GM23338 (cell line): ENCODE measurements around the gene KCTD15. TPM values are rescaled to one million over a fixed set of nuclear protein-coding genes. Genes with fewer than 3 reads are reported as not detected.

Experiments
- ATAC-seq: fragments of 200-7000 bp; cut with Tn5 transposase; 3 replicates; pipeline ENCODE4 v1.9.1; 2020
- DNase-seq: peaks from one replicate; pipeline ENCODE4 v3.0.0-alpha.2; 2015; ENCODE audit warnings: low spot score
- H2AFZ ChIP-seq: fragments of 200-600 bp; sonication (generic); 2 replicates; pipeline ENCODE4 v1.8.0; 2016; ENCODE audit warnings: antibody characterized with exemption, mild to moderate bottlenecking, moderate library complexity
- H3F3A ChIP-seq: fragments of 200-600 bp; sonication (generic); replicated peaks from 2 replicates; pipeline ENCODE4 v1.8.0; 2017; ENCODE audit warnings: antibody characterized with exemption, mixed run types, low read depth
- H3K27ac ChIP-seq: fragments of 200-600 bp; sonication (generic); 2 replicates; pipeline ENCODE4 v1.6.1; 2016; ENCODE audit warnings: low read depth
- H3K27me3 ChIP-seq: fragments of 200-600 bp; sonication (generic); 2 replicates; pipeline ENCODE4 v1.8.0; 2016; ENCODE audit warnings: mild to moderate bottlenecking, mixed run types, moderate library complexity; ENCODE audit not compliant: insufficient read depth
- H3K36me3 ChIP-seq: fragments of 200-600 bp; sonication (generic); 2 replicates; pipeline ENCODE4 v1.8.0; 2016; ENCODE audit warnings: mild to moderate bottlenecking; ENCODE audit not compliant: insufficient read depth
- H3K4me1 ChIP-seq: fragments of 200-600 bp; sonication (generic); 2 replicates; pipeline ENCODE4 v1.8.0; 2016; ENCODE audit warnings: mild to moderate bottlenecking, moderate library complexity; ENCODE audit not compliant: insufficient read depth
- H3K4me2 ChIP-seq: fragments of 200-600 bp; sonication (generic); 2 replicates; pipeline ENCODE4 v1.7.1; 2017; ENCODE audit warnings: mixed run types
- H3K4me3 ChIP-seq: fragments of 200-600 bp; sonication (generic); 2 replicates; pipeline ENCODE4 v1.6.1; 2016; ENCODE audit warnings: mixed run types
- H3K79me2 ChIP-seq: fragments of 200-600 bp; sonication (generic); replicated peaks from 2 replicates; pipeline ENCODE4 v1.8.0; 2017; ENCODE audit warnings: mild to moderate bottlenecking; ENCODE audit not compliant: insufficient read depth
- H3K9me2 ChIP-seq: fragments of 200-600 bp; sonication (generic); 2 replicates; pipeline ENCODE4 v1.8.0; 2017; ENCODE audit not compliant: insufficient read depth
- H4K20me1 ChIP-seq: fragments of 200-600 bp; sonication (generic); replicated peaks from 2 replicates; pipeline ENCODE4 v1.8.0; 2017; ENCODE audit warnings: mild to moderate bottlenecking; ENCODE audit not compliant: insufficient read depth
- H3K27ac Mint-ChIP-seq: 2 replicates; pipeline ENCODE4 v1.8.0; 2020; ENCODE audit warnings: inconsistent platforms, mild to moderate bottlenecking, moderate library complexity, mixed read lengths
- H3K27me3 Mint-ChIP-seq: 3 replicates; pipeline ENCODE4 v1.8.0; 2022; ENCODE audit warnings: low read depth, mild to moderate bottlenecking, moderate library complexity, mixed read lengths, inconsistent platforms; ENCODE audit not compliant: insufficient read depth, poor library complexity
- H3K36me3 Mint-ChIP-seq: 3 replicates; pipeline ENCODE4 v1.8.0; 2021; ENCODE audit warnings: low read depth, mild to moderate bottlenecking, inconsistent platforms, moderate library complexity, mixed read lengths
- H3K4me1 Mint-ChIP-seq: 3 replicates; pipeline ENCODE4 v1.8.0; 2020; ENCODE audit warnings: mild to moderate bottlenecking, inconsistent platforms, mixed read lengths
- H3K4me3 Mint-ChIP-seq: 3 replicates; pipeline ENCODE4 v1.8.0; 2021; ENCODE audit warnings: moderate library complexity, mild to moderate bottlenecking, inconsistent platforms, mixed read lengths
- H3K9me3 Mint-ChIP-seq: 3 replicates; pipeline ENCODE4 v1.8.0; 2020; ENCODE audit warnings: moderate library complexity, mild to moderate bottlenecking, inconsistent platforms, mixed read lengths
- EZH2 ChIP-seq: fragments of 200-600 bp; sonication (generic); IDR thresholded peaks from one replicate; pipeline ENCODE4 v1.8.0; 2017; ENCODE audit warnings: antibody characterized with exemption, mild to moderate bottlenecking, low read depth; ENCODE audit not compliant: unreplicated experiment
- NANOG ChIP-seq: IDR thresholded peaks from 2 replicates; pipeline ENCODE4 v1.6.1; 2016; ENCODE audit warnings: antibody characterized with exemption, borderline replicate concordance
- polyA plus RNA-seq: library from polyadenylated mRNA; unstranded; fragments of >200 nt; fragmentation: Nextera tagmentation; extraction: Ambion mirVana; gene quantifications from 2 replicates; pipeline ENCODE4 v1.2.1, GENCODE V29; 2016
- total RNA-seq: library from RNA; depleted of rRNA; stranded (reverse); fragments of >200 nt; shearing (Covaris generic); gene quantifications from 2 replicates; pipeline ENCODE4 v1.2.3, GENCODE V29; 2014
- TF ChIP-seq, protein P1 (sequence below): fragments of 250-450 bp; sonication (Bioruptor Pico); IDR thresholded peaks from 2 replicates; pipeline ENCODE4 v1.5.0; 2020; ENCODE audit warnings: mild to moderate bottlenecking, moderate library complexity
- TF ChIP-seq, protein P2 (sequence below), 2 experiments: fragments of 200-600 bp in 1 of 2; sonication (generic) in 1 of 2; conservative IDR thresholded peaks; 2 replicates each; pipeline versions ENCODE4 v1.5.1 to v1.6.1; 2016 to 2017; ENCODE audit warnings: antibody characterized with exemption in 2 of 2, low read depth in 2 of 2, mild to moderate bottlenecking in 2 of 2, moderate library complexity in 1 of 2

Gene KCTD15
- total and polyA plus RNA-seq, 2 experiments from 2014 or later, result 5.1 to 60.1 TPM

DNA sequence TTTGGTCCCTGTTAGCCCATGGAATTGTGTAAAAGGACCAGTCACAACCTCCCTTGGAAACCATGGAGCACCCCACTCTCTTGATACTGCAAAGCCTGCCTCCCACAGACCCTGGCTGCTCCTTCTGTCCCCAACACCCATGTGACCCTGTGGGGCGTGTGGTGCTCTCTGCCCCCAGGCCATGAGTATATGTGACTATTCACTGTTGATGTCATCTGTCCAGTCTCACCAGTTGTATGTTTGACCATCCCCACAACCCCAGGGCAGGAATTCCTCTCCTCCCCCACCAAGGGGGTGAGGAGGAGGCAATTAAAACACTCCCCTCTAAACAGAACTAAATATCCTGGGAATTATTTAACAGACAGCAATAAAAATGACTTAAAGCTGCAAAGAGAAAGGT is 35.2 kb downstream of the KCTD15 start (continued):
- TF ChIP-seq, protein P1, sequence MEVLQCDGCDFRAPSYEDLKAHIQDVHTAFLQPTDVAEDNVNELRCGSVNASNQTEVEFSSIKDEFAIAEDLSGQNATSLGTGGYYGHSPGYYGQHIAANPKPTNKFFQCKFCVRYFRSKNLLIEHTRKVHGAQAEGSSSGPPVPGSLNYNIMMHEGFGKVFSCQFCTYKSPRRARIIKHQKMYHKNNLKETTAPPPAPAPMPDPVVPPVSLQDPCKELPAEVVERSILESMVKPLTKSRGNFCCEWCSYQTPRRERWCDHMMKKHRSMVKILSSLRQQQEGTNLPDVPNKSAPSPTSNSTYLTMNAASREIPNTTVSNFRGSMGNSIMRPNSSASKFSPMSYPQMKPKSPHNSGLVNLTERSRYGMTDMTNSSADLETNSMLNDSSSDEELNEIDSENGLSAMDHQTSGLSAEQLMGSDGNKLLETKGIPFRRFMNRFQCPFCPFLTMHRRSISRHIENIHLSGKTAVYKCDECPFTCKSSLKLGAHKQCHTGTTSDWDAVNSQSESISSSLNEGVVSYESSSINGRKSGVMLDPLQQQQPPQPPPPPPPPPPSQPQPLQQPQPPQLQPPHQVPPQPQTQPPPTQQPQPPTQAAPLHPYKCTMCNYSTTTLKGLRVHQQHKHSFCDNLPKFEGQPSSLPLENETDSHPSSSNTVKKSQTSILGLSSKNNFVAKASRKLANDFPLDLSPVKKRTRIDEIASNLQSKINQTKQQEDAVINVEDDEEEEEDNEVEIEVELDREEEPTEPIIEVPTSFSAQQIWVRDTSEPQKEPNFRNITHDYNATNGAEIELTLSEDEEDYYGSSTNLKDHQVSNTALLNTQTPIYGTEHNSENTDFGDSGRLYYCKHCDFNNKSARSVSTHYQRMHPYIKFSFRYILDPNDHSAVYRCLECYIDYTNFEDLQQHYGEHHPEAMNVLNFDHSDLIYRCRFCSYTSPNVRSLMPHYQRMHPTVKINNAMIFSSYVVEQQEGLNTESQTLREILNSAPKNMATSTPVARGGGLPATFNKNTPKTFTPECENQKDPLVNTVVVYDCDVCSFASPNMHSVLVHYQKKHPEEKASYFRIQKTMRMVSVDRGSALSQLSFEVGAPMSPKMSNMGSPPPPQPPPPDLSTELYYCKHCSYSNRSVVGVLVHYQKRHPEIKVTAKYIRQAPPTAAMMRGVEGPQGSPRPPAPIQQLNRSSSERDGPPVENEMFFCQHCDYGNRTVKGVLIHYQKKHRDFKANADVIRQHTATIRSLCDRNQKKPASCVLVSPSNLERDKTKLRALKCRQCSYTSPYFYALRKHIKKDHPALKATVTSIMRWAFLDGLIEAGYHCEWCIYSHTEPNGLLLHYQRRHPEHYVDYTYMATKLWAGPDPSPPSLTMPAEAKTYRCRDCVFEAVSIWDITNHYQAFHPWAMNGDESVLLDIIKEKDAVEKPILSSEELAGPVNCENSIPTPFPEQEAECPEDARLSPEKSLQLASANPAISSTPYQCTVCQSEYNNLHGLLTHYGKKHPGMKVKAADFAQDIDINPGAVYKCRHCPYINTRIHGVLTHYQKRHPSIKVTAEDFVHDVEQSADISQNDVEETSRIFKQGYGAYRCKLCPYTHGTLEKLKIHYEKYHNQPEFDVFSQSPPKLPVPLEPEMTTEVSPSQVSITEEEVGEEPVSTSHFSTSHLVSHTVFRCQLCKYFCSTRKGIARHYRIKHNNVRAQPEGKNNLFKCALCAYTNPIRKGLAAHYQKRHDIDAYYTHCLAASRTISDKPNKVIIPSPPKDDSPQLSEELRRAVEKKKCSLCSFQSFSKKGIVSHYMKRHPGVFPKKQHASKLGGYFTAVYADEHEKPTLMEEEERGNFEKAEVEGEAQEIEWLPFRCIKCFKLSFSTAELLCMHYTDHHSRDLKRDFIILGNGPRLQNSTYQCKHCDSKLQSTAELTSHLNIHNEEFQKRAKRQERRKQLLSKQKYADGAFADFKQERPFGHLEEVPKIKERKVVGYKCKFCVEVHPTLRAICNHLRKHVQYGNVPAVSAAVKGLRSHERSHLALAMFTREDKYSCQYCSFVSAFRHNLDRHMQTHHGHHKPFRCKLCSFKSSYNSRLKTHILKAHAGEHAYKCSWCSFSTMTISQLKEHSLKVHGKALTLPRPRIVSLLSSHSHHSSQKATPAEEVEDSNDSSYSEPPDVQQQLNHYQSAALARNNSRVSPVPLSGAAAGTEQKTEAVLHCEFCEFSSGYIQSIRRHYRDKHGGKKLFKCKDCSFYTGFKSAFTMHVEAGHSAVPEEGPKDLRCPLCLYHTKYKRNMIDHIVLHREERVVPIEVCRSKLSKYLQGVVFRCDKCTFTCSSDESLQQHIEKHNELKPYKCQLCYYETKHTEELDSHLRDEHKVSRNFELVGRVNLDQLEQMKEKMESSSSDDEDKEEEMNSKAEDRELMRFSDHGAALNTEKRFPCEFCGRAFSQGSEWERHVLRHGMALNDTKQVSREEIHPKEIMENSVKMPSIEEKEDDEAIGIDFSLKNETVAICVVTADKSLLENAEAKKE, result no peak

DNA sequence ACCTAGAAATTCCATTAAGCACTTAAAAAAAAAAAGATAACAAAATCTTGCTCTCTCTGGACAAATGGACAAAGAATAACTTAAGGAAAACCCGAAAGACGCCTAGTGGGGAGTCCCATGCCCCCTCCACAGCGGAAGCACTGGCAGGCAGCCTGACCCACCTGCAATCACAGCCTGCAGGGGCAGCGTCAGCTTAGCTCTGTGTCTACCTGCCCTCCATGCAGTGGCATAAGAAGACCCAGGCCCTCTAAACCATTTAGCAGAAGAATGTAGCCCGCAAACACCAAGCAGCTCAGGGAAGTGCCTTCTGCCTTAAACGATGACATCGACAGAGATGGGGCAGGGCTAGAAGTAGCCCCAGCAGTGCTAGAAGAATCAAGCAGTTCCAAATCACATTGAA is 36.0 kb downstream of the KCTD15 start:
- Mint-ChIP-seq H3K36me3 (no peaks in the 10 kb centered on the region), H3K4me3 (no peak overlapping the region), H3K4me1 (peaks cover 4% of the 10 kb centered on the region; the same call in 2 of the 3 replicates), H3K9me3 (no peaks in the 10 kb centered on the region), H3K27me3 (peaks cover 10% of the 10 kb centered on the region), H3K27ac (no peak overlapping the region)
- H3K9me2 ChIP-seq, result no peaks in the 10 kb centered on the region
- no peak overlapping the region for H3K4me3 ChIP-seq
- no peak overlapping the region for H3K27ac ChIP-seq
- no peak for TF ChIP-seq NANOG
- no peak for TF ChIP-seq EZH2
- TF ChIP-seq, protein P2, sequence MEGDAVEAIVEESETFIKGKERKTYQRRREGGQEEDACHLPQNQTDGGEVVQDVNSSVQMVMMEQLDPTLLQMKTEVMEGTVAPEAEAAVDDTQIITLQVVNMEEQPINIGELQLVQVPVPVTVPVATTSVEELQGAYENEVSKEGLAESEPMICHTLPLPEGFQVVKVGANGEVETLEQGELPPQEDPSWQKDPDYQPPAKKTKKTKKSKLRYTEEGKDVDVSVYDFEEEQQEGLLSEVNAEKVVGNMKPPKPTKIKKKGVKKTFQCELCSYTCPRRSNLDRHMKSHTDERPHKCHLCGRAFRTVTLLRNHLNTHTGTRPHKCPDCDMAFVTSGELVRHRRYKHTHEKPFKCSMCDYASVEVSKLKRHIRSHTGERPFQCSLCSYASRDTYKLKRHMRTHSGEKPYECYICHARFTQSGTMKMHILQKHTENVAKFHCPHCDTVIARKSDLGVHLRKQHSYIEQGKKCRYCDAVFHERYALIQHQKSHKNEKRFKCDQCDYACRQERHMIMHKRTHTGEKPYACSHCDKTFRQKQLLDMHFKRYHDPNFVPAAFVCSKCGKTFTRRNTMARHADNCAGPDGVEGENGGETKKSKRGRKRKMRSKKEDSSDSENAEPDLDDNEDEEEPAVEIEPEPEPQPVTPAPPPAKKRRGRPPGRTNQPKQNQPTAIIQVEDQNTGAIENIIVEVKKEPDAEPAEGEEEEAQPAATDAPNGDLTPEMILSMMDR (conservative IDR thresholded peaks at IDR 0.05; ENCODE audit: low read depth in 2 of 2), result peak; percentile 28 to 30
- no peaks in the 10 kb centered on the region for H4K20me1 ChIP-seq
- ATAC-seq (peak; percentile 81), DNase-seq (no peak)
- peak overlapping the region; percentile 43; the same call in 1 of the 2 replicates for H2AFZ ChIP-seq
- H3F3A ChIP-seq, result no peaks in the 10 kb centered on the region
- no peaks in the 10 kb centered on the region for H3K79me2 ChIP-seq
- no peaks in the 10 kb centered on the region for H3K4me1 ChIP-seq
- no peaks in the 10 kb centered on the region for H3K36me3 ChIP-seq
- H3K27me3 ChIP-seq, result no peaks in the 10 kb centered on the region
- H3K4me2 ChIP-seq, result no peak overlapping the region
